GM19455 (cell line): ENCODE measurements around the gene ZAR1L.

Source experiments
- ATAC-seq: cut with Tn5 transposase; IDR thresholded peaks from one replicate; pipeline ENCODE4 v1.9.1; 2021; ENCODE audit not compliant: unreplicated experiment

Gene ZAR1L

DNA sequence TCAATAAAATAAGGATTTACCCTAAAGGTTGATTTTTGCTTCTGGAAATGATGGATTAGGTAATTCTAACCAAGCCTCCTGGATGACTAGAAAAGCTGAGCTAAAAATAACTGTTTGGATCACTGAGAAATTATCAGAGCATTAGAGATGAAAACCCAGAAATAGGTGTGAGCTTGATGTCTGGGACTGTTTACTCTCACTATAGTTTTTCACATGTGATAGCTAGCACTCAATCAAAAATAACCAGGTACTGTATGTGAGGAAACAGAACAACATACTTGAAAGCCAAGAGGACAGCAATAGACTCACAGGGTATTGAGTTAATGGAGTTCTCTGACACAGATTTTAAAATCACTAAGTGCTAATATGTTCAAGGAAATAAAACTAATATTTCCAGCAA lies 9.5 kb downstream of the ZAR1L start:
- no peak for ATAC-seq

- no peak for ATAC-seq
These were observed 12.7 kb downstream of the ZAR1L start for GRCh38 chr13:32302461-32302860.

GRCh38 chr13:32300920-32301319 lies 14.2 kb downstream of the ZAR1L start:
- no peak for ATAC-seq

- no peak for ATAC-seq
These were observed 14.8 kb downstream of the ZAR1L start for GRCh38 chr13:32300406-32300805.

DNA sequence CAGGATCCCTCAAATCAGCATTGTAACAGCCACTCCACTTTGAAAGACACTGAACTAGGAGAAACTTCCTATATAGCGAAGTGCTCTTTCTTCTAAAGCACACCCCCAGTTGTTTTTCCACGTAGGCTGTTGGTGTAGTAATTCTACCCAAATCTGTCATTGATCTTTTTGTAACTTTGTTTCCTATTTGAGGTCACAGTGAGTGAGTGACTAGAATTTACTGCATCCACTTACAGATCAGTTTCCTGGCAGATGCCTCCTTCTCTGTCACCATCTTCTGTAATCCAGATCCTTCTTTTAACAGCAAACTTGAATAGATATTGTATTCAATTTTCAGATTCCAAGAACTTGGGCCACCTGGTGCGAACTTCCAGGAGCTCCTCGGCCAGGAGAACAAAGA lies 15.3 kb downstream of the ZAR1L start:
- ATAC-seq = no peak

DNA sequence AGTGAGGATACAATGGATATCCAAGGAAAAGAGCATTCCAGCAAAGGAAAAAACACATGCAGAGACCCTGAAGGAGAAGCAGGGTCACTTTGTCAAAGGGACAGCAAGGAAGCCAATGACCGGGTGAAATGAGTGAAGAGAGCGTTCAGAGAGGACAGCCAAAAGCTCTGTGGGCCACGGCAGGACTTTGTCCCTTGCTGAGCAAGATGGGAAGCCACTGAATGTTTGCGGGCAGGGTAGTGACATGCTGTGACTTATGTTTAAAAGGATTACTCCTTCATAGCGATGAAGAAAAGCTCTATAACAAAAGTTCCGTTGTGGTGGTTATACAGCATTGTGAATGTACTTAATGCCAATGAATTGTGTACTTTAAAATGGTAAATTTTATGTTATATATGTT lies 16.5 kb downstream of the ZAR1L start:
- ATAC-seq = no peak

DNA sequence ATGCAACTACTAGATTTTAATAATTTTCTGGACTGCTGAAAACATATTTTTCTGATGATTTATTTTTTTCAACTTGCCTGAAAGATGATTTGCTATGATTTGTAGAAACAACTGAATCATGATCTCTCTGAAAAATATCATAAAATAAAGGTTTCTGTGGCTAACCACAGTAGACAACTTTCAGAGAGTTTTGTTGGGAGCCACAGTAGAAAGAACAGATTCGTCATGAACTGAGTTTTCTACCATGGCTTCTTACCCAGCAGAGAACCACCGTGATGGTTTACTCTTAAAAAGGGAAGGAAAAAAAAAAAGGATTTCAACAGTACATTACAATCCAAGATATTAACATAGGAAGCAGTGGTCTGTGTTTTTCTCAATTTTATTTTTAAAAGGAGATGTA lies 18.0 kb downstream of the ZAR1L start:
- no peak for ATAC-seq

DNA sequence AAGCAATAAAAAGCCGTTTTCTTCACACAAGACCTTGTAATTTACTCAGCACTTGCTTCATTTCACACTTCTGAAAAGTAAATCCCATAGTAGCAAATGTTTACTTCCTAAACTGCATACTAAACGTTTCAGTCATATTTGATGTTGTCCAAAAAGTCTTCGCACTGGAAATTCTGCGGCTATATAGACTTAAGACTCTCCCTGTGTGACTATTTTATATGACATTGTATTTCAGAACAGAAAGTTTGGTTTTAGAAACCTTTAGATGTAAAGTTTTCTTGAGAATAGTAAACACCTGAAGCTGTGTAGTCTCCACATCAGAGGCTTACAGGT lies 29.6 kb downstream of the ZAR1L start:
- no peak for ATAC-seq

- no peak for ATAC-seq
These were observed 30.1 kb downstream of the ZAR1L start for GRCh38 chr13:32284927-32285632.

- no peak for ATAC-seq
These were observed 33.0 kb downstream of the ZAR1L start for GRCh38 chr13:32282096-32282711.

GRCh38 chr13:32281096-32281495 lies 34.1 kb downstream of the ZAR1L start:
- no peak for ATAC-seq

- no peak for ATAC-seq
These were observed 36.7 kb downstream of the ZAR1L start for GRCh38 chr13:32278426-32278825.

DNA sequence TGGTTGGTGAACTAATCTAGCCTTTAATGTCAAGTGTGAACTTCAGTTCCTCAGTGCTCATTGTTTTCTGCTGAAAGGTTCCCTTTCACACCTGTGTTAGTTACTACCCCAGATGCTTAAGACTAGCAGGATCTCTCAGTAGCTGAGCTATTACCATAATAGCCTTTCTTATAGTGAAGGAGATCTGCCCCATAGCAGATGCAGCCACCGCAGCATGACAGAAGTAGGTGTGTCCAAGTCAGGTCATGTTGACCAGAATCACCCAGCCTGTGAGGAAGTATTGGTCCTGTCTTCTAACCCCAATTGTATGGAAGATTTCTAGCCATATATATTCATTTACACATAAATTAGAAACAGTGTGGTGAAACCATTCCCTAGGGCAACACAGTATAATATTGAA lies 37.3 kb downstream of the ZAR1L start:
- no peak for ATAC-seq

DNA sequence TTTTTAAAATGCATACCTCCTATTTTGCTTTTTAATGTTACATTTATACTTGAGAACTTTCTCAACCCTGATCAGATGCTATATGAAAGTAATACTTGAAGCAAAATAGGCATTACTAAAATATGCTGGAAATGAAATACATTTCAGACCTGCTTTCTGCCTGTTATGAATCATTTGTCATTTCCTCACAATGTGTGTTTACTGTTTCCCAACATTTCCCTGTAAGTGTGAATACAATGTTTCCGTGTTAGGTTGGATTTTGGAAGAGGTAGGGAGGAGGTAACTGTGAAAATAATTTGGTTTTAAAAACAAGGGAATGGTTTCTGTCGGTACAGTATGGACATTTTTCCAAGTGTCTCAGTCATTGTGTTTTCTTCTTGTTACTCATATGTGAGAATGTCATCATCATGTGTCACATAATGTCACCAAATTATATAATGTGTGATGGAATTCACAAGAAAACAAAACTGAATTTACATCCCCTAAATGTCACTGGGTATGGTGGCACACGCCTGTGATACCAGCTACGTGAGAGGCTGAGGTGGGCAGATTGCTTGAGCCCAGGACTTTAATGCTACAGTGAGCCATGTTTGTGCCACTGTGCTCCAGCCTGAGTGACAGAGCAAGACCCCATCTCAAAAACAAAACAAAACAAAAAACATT lies 43.0 kb downstream of the ZAR1L start:
- ATAC-seq = no peak

DNA sequence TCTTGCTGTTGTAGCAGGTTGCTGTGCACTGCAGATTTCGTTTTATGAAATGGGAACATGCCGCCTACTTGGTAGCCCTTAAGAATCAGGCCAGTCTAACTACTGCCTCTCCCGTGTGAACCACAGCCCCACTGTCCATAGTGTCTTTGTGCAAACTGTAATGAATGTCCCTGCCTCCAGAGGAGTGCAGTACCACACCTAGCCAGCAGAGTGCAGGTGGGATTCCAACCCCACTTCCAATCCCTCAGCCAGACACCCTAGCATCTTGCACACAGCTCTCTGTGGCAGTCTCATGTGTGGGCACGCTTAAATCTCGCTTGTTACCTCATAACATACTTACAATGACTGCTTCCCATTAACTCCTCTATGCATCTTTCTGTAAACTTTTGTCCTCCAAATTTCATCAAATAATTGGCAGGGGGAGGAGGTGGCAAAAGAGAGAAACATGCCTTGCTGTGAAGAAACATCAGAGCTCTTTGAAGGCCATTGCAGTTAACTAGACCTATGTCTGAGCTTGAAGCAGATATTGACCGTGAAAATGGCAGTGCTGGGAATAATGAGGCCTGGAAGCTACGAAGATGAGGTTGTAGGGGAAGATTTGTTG lies 47.2 kb downstream of the ZAR1L start:
- ATAC-seq = no peak

DNA sequence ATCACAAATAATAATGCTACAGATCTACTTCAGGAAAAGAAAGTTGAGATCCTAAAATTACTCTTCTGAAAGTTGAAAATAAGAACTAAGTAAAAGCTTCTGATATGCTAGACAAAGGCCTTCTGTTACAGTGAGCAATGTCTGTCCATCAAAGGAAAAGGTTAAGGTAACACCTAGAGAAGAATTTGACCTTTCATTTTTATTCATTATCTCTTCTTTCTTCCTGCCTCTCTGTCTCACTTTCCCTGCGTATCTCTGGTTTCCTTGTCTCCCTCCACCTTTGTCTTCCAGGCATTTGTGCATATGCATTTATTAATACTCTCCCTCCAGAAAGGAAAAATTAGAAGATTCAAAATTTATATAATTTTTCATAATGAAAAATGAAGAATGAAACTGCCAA lies 49.0 kb downstream of the ZAR1L start:
- no peak for ATAC-seq

GRCh38 chr13:32265726-32266125 lies 49.4 kb downstream of the ZAR1L start:
- ATAC-seq = no peak

DNA sequence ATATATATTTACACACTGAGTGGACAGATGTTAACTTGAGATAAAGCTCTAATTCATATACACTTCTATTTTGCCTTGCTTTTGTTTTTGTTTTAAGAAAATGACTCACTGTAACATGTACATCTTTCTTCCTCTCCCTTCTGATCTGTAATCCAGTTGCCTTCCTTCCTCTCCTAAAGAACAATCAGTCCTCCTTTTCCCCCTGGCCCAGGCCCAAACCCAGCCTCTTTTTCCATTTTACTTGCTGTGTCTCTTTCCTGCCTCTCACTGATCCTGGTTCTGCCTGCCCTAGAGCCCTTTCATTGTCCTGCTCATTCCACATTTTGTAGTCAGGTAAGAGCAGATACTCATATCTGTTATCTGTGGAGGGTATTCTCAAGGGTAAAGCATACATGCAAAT lies 50.8 kb downstream of the ZAR1L start:
- no peak for ATAC-seq

DNA sequence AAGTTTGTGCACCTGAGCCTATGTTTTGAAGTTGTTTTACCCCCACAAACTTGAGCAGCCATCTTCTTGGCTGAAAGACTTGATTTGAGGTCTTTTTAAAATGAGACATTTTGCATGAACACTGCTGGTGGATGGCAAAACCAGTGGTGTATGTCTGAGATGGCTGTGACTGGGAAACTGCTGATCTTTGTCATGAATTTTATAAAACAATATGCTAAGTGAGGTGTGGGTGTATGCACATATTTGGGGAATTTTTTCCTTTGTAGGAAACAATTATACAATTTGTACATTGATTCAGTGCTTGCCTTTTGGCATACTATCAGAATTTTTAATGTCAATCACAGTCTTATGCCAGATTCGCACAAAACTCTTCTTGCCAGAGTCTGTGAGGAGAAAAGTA lies 52.5 kb downstream of the ZAR1L start:
- ATAC-seq = no peak

DNA sequence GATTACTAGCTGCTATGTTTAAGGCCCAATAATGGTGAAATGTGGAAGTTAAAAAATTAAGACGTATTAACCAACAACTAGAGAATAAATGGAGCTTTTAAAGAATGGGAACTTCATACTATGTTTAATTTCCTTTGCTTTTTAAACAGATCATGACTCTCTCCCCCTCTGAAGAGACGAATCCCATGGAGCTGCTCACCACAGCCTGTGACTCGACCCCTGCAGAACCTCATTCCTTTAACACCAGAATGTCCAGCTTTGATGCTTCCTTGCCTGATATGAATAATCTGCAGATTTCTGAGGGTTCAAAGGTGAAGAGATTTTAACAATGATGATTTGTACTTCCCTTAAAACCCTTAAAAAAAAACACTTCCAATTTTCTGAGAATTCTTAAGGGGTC lies 53.0 kb downstream of the ZAR1L start:
- no peak for ATAC-seq

- ATAC-seq = no peak
These were observed 53.6 kb downstream of the ZAR1L start for GRCh38 chr13:32261567-32261966.

GRCh38 chr13:32259116-32259515 lies 56.0 kb downstream of the ZAR1L start:
- no peak for ATAC-seq
